GM08714 (cell line): Measurements from ENCODE around the gene SORCS2.

Source experiments
- H3K4me3 ChIP-seq: fragments of 200-500 bp; sonication (Bioruptor generic); 2 replicates; pipeline ENCODE4 v1.5.1; 2014; ENCODE audit warnings: mild to moderate bottlenecking, low read length, inconsistent platforms
- ZNF274 ChIP-seq: IDR thresholded peaks from 2 replicates; pipeline ENCODE4 v1.6.1; 2012; ENCODE audit warnings: mild to moderate bottlenecking, low read depth, low read length

SORCS2 gene

DNA sequence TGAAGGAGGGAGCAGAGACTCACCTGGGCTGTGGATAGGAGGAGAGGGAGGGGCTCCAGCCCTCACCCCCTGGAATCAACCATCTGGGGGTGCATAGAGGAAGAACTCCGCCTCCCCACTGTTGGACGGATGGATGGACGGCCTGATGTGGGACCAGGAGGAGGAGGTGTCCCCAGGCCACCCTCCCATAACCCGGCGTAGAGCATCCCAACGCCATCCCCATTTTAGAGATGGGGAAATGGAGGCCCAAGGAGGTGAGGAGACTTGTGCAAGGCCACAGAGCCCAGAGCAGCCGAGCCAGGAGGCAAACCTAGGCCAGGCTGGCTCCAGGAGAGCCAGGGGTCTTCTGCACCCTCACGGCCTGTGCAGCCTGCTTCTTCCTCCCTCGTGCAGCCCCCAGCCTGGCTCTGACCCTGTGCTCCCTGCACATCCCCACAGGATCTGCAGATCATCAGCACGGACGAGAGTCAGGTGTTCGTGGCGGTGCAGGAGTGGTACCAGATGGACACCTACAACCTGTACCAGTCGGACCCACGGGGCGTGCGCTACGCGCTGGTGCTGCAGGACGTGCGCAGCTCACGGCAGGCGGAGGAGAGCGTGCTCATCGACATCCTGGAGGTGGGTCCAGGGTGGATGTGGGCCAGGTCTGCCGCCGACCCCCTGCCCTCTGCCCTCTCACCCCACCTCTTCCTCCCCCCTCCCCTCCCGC is 483.4 kb downstream of the SORCS2 start:
- TF ChIP-seq ZNF274 = no peak
- no peak overlapping the region for H3K4me3 ChIP-seq

DNA sequence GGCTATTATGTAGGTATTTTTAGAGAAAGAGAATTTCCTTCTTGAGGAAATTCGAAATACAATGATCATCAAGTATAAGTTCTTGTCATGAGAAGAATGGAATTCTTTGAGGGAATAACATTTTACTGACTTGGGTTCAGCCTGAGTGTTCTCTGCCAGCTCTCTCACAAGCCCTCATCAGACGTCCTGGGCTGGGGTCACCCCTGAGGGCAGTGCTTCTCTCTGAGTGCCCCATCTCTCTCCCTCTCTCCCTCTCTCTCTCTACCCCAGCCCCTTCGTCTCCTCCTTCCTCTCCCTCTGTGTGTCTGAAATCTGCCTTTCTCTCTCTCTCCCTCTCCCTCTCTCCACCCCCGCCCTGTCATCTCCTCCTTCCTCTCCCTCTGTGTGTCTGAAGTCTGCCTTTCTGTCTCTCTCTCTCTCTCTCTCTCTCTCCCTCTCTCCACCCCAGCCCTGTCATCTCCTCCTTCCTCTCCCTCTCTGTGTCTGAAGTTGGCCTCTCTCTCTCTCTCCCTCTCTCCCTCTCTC is 484.1 kb downstream of the SORCS2 start:
- no peak overlapping the region for H3K4me3 ChIP-seq
- TF ChIP-seq ZNF274 = no peak

DNA sequence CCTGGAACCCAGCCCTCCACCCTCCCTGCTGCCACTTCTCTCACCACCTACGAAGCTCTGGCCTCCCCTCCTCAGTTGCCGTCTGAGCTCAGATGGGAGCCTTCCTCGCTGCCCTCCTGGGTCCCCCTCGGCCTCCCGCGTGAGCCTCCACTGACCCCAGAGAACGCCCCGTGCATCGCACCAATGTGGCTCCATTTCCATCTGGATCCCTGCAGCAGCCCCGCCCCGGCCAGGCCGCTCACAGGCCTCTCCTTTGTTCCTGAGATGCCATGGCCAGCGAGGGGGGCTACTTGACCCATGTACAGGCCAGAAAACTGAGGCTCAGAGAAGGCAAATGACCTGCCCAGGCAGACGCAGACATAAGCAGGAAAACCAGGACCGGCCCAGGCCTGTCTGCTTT is 484.7 kb downstream of the SORCS2 start:
- TF ChIP-seq ZNF274 = no peak

DNA sequence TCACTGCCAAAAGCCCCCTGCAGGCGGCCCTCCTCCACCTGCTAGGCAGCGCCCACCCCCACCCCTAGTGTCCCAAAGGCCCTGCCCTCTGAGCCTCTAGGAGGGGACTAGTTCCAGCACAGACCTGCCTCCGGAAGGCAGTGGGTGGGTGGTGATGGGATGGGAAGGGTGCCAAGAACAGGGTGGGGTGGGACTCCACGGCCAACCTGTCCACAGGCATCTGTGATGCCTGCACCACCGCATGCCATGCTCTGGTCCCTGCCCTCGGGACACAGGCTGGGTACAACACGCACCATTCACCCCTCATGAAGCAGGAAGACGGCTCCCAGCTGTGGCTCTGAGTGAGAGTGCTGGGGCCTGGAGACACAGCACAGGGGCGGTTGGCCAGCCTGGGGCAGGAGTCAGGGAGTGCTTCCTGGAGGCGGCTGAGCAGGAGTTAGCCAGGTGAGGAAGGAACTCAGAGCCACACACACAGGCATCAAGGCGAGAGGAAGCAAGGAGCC is 485.5 kb downstream of the SORCS2 start:
- H3K4me3 ChIP-seq = no peak overlapping the region
- TF ChIP-seq ZNF274 = no peak

More for the DNA sequence above, 484.7 kb downstream of the SORCS2 start:
- no peak overlapping the region for H3K4me3 ChIP-seq

- no peak for TF ChIP-seq ZNF274
- no peak overlapping the region for H3K4me3 ChIP-seq
Measured at GRCh38 chr4:7678318-7678852, 486.0 kb downstream of the SORCS2 start.

DNA sequence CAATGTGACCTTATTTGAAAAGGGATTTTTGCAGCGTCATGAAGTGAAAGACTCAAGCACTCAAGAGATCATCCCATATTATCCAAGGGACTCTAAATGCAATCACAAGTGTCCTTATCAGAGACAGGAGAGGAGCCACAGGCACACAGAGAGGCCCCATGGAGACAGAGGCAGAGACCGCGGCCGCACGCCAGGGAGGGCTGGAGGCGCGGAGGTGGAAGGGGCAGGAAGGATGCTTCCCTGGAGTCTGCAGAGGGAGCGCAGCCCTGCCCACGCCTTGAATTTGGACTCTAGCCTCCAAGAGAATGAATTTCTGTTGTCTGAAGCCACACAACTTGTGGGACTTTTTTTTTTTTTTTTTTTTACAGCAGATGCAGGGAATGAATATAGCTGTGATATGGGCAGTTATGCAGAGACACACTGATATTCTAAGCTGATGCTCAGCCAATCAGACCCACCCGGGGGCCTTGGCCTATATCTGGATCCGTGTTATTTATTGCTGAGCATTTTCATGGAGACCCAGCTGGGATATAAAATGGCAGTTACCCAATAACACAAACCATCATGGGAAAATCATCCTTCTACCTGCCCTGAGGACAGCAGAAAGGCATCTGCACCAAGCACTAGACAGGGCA is 487.2 kb downstream of the SORCS2 start:
- H3K4me3 ChIP-seq = no peak overlapping the region
- no peak for TF ChIP-seq ZNF274

- TF ChIP-seq ZNF274 = no peak
- H3K4me3 ChIP-seq = no peak overlapping the region
Measured at GRCh38 chr4:7680106-7680505, 487.8 kb downstream of the SORCS2 start.

DNA sequence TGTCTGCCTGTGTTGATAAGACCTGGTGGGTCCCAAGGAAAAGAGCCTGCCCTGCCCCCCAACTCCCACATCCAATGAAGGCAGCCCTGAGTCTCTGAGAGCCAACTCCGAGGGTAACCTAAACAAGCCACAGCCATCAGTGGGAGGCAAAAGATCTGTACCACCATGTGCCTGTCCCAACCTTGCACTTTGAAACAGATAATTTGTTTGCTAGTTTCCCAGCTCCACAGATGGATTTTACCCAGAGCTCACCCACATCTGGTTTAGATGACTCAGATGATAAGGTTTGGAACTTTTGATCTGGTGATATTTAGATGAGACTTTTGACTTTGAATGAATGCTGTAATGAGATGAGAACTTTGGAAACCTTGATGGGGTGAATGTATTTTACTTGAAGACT is 488.4 kb downstream of the SORCS2 start:
- TF ChIP-seq ZNF274 = no peak
- no peak overlapping the region for H3K4me3 ChIP-seq

GRCh38 chr4:7683126-7683703 is 490.9 kb downstream of the SORCS2 start:
- TF ChIP-seq ZNF274 = no peak
- H3K4me3 ChIP-seq = no peak overlapping the region

DNA sequence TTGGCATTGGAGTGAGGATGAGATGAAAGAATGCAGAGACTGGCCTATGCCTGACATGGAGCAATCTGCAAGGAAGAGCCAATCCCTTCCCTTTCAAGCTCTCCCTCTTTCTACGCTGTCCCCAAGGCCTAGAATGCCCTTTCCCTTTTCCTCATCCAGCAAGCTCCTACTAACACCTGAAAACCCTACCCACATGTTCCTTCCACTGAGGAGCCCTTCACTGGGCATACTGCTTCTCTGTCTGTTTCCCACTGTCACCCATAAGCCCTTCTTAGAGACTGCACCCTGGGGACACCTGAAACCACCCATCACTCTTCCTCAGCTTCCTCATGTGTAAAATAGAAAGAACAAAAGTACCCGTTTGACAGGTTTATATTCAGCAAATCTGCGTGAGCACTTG is 492.0 kb downstream of the SORCS2 start:
- no peak for TF ChIP-seq ZNF274

DNA sequence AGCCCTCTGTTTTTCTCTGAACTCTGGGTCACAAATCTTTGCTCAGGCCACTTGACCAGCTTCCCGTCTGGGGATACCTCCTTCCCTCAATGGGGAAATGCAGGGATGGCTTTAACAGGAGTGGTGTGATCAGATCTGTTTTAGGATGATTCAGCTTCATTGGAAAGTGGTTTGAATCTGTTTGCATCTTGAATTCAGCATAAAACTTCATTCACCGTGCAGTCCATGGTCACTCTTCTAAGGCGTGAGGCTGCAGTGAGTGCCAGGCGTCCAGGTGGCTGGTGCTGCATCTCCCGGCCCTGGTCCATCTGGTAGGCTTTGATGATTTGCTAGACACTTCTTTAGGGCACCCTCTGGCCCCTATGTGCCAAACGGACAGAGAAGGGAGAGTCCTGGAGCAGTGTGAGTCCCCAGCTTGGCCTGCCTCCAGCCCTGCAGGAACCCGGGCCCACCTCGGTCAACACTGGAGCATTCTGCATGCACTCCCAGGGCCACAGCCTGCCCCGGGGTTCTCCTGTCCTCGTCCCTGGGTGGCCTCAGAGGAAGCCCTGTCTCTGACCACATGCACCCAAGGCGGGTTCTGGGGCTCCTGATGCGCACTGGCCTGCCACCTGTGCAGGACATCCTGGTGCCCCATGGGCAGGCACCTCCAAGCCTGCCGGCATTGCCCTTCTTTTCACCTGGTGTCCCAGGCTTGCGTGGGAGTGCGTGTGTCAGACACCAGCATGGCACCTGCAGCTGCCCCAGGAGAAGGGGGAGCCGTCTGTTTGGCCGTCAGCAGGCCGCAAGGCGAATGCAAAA is 493.9 kb downstream of the SORCS2 start:
- no peak overlapping the region for H3K4me3 ChIP-seq

More for the DNA sequence above, 492.0 kb downstream of the SORCS2 start:
- no peak overlapping the region for H3K4me3 ChIP-seq

DNA sequence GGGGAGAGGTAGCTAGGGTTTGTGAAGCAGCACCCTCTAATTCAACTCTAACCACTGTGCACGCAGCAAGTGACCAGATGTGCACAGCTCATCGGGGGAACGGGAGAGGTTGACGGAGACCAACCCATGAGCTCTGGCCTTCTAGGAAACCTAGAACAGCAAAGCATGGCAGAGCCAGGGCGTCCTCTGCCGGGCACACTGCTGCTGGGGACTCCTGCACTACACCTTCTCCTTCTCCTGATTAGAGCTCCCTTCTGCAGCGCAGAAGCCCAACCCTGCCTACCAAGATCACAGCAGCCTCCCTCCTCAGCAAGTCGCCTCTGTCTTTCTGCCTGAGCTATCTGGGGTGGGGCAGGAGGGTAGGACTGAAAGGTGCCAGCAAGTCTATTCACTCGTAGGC is 494.7 kb downstream of the SORCS2 start:
- H3K4me3 ChIP-seq = no peak overlapping the region
- TF ChIP-seq ZNF274 = no peak

More for the DNA sequence above, 493.9 kb downstream of the SORCS2 start:
- no peak for TF ChIP-seq ZNF274

GRCh38 chr4:7687796-7688195 is 495.5 kb downstream of the SORCS2 start:
- H3K4me3 ChIP-seq = no peak overlapping the region
- no peak for TF ChIP-seq ZNF274
